Stimulated activated CD8-positive, alpha-beta memory T cell treated with anti-CD3 and anti-CD28 coated beads, Interleukin-15, amount 100 ng/mL, for 1 hour (primary cell): ENCODE data around the gene CHST11.

ENCODE experiments used
- DNase-seq: peaks from one replicate; pipeline ENCODE4 v3.0.0-alpha.2; 2020; ENCODE audit warnings: low read depth

The CHST11 gene

GRCh38 chr12:104699489-104700190 is 242.9 kb downstream of the CHST11 start:
- no peak for DNase-seq

- no peak for DNase-seq
Measured at GRCh38 chr12:104700324-104700723, 243.6 kb downstream of the CHST11 start.

- no peak for DNase-seq
Measured at GRCh38 chr12:104701301-104701700, 244.6 kb downstream of the CHST11 start.

GRCh38 chr12:104701756-104702155 is 245.0 kb downstream of the CHST11 start:
- no peak for DNase-seq

GRCh38 chr12:104702565-104703139 is 245.9 kb downstream of the CHST11 start:
- no peak for DNase-seq

GRCh38 chr12:104703372-104703771 is 246.6 kb downstream of the CHST11 start:
- DNase-seq = no peak

GRCh38 chr12:104704224-104704779 is 247.6 kb downstream of the CHST11 start:
- DNase-seq = no peak

GRCh38 chr12:104707194-104707593 is 250.4 kb downstream of the CHST11 start:
- no peak for DNase-seq

- no peak for DNase-seq
Measured at GRCh38 chr12:104707794-104708558, 251.2 kb downstream of the CHST11 start.

- DNase-seq = no peak
Measured at GRCh38 chr12:104708891-104709290, 252.1 kb downstream of the CHST11 start.

- DNase-seq = no peak
Measured at GRCh38 chr12:104709692-104710435, 253.1 kb downstream of the CHST11 start.

- DNase-seq = no peak
Measured at GRCh38 chr12:104710940-104711689, 254.4 kb downstream of the CHST11 start.

- DNase-seq = no peak
Measured at GRCh38 chr12:104712477-104712876, 255.7 kb downstream of the CHST11 start.

- DNase-seq = no peak
Measured at GRCh38 chr12:104712968-104713367, 256.2 kb downstream of the CHST11 start.

- DNase-seq = no peak
Measured at GRCh38 chr12:104713444-104713843, 256.7 kb downstream of the CHST11 start.

GRCh38 chr12:104714369-104714768 is 257.6 kb downstream of the CHST11 start:
- no peak for DNase-seq

GRCh38 chr12:104716172-104716571 is 259.4 kb downstream of the CHST11 start:
- DNase-seq = no peak

- no peak for DNase-seq
Measured at GRCh38 chr12:104718304-104718929, 261.7 kb downstream of the CHST11 start.

- no peak for DNase-seq
Measured at GRCh38 chr12:104719700-104720338, 263.1 kb downstream of the CHST11 start.

- DNase-seq = peak; percentile 25
Measured at GRCh38 chr12:104720339-104721038, 263.7 kb downstream of the CHST11 start.
